NCI-H1048 (cell line): Measurements from ENCODE around the gene TOMM22.

Experiments
- DNase-seq: peaks from one replicate; lab custom pipeline; 2025; lab: John Stamatoyannopoulos, UW

Gene TOMM22

DNA sequence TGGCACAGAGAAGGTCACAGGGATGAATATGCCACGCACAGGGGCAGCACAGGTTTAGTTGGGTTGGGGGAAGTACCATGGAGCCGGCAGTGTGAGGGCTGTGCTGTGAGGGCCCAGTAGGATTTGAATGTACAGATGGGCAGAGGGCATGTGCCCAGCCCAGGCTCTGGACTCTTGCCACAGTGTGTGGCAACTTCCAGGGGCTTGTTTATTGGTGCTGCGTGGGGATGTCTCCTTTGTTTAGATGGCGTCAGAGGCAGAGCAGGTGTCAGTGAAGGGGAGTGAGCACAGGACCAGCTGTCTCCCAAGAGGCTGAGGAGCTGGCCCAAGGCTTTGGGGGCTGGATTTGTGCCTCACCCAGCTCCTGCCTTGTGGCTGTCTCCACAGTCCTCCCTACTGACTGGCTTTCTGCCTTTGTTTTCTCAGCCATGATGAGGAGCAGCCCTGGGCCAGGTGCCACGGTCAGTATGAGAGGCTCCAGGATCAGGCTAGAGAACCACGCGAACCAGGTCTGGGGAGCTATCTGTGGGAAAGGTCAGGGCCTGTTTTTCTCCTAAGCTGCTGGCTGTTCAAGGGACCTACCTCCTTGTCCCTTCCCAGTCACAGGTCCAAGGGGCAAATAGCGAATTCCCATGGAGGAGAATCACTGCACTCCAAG, 52.1 kb downstream of the TOMM22 start:
- DNase-seq: no peak

DNA sequence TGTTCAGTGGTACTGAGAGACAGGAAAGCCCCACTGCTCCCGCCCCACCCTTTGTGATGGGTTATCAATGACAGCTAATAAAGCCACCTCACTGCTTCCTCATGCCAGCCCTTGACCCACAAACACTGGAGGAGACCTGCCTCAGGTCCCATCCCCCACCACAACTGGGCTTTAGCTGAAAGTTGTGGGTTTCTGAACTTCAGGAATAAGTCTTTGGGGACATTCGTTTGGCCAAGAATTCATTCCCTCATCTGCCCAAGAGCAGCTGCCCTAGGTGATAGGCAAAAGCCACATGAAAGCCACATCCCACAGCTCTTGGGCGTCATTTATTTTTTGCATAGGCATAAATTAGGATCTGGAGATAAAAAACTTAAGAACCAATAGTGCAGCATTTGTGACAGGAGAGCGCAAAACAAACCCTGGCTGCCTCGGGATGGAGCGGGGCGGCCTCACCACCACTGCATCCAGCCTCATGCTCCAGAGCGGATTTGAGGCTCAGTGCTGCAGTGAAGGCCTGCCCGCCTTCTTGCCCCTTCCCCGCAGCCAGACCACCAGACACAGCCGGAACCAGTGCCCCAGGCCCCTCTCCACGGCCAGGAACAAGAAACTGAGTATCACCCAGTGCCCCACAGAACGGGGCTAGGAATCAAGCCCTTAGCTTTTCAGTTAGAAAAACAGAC, 52.8 kb downstream of the TOMM22 start:
- no peak for DNase-seq
